HepG2 (cell line): ENCODE data around the gene CARD9. TPM values are rescaled to one million over a fixed set of nuclear protein-coding genes. Genes with fewer than 3 reads are reported as not detected.

Experiments
- ATF7-NPFF ChIP-seq: sonication (generic); formaldehyde crosslinking; IDR thresholded peaks from 2 replicates; pipeline ENCODE4 v1.8.1; 2023; ENCODE audit warnings: mild to moderate bottlenecking, low read depth, missing genetic modification reagents, moderate library complexity
- HDAC1 ChIP-seq: sonication (generic); formaldehyde crosslinking; IDR thresholded peaks from 2 replicates; pipeline ENCODE4 v1.5.1; 2020; ENCODE audit warnings: mild to moderate bottlenecking, missing genetic modification reagents
- HMGXB4 ChIP-seq, 2 experiments: sonication (generic) in 1 of 2; formaldehyde crosslinking in 1 of 2; IDR thresholded peaks; 2 replicates each; pipeline versions ENCODE4 v1.4.0 to v1.6.1; 2018 to 2020; ENCODE audit warnings: missing genetic modification reagents in 2 of 2, borderline replicate concordance in 1 of 2, low read depth in 1 of 2, mild to moderate bottlenecking in 1 of 2, missing biosample characterization in 1 of 2
- HOMEZ ChIP-seq: IDR thresholded peaks from 2 replicates; pipeline ENCODE4 v1.6.1; 2016; ENCODE audit warnings: low read depth
- IKZF5 ChIP-seq: IDR thresholded peaks from 2 replicates; pipeline ENCODE4 v1.6.1; 2018; ENCODE audit warnings: missing genetic modification reagents, mild to moderate bottlenecking, missing compliant biosample characterization
- KDM3A ChIP-seq: IDR thresholded peaks from 2 replicates; pipeline ENCODE4 v1.6.1; 2018; ENCODE audit warnings: low read depth, missing compliant biosample characterization
- KLF15 ChIP-seq: sonication (generic); formaldehyde crosslinking; IDR thresholded peaks from 2 replicates; pipeline ENCODE4 v1.8.1; 2023; ENCODE audit warnings: borderline replicate concordance, mild to moderate bottlenecking, inconsistent platforms, missing genetic modification reagents, mixed read lengths
- PRDM10 ChIP-seq: sonication (generic); formaldehyde crosslinking; IDR thresholded peaks from 2 replicates; pipeline ENCODE4 v1.4.0; 2020; ENCODE audit warnings: low read depth, missing genetic modification reagents
- SP1 ChIP-seq, 2 experiments: fragments of 450-650 bp in 1 of 2; sonication (generic) in 1 of 2; formaldehyde crosslinking in 1 of 2; IDR thresholded peaks; 2 replicates each; pipeline versions ENCODE4 v1.4.0 to v1.6.1; 2016 to 2020; ENCODE audit warnings: missing genetic modification reagents in 1 of 2
- TSC22D2 ChIP-seq: sonication (generic); formaldehyde crosslinking; IDR thresholded peaks from 2 replicates; pipeline ENCODE4 v1.5.1; 2020; ENCODE audit warnings: missing genetic modification reagents, mild to moderate bottlenecking, borderline replicate concordance
- ZBTB25 ChIP-seq: IDR thresholded peaks from 2 replicates; pipeline ENCODE4 v1.6.1; 2018; ENCODE audit warnings: missing genetic modification reagents
- ZKSCAN1 ChIP-seq: fragments of 150-350 bp; IDR thresholded peaks from 2 replicates; pipeline ENCODE4 v1.6.1; 2014; ENCODE audit warnings: low read length
- ZNF274 ChIP-seq: sonication (generic); formaldehyde crosslinking; IDR thresholded peaks from 2 replicates; pipeline ENCODE4 v1.5.1; 2020; ENCODE audit warnings: mild to moderate bottlenecking, missing genetic modification reagents
- ZUFSP ChIP-seq: sonication (generic); formaldehyde crosslinking; IDR thresholded peaks from 2 replicates; pipeline ENCODE4 v1.9.0; 2021; ENCODE audit warnings: missing genetic modification reagents, mild to moderate bottlenecking, borderline replicate concordance
- polyA plus RNA-seq, 8 experiments: library from polyadenylated mRNA; depleted of rRNA in 3 of 8; stranded (reverse) in 7 of 8; unstranded in 1 of 8; fragments of >200 nt; fragmentation: Illumina TruSeq in 4 of 8; extraction: Trizol in 4 of 8; gene quantifications; 2 replicates each; pipeline versions ENCODE4 v1.2.1 to v1.2.3, GENCODE V29; 2011 to 2016; ENCODE audit warnings: low read depth in 4 of 8, missing spikeins in 1 of 8, mixed read lengths in 1 of 8; ENCODE audit not compliant: insufficient read depth in 1 of 8
- total RNA-seq, 5 experiments: library from RNA; depleted of rRNA; stranded (reverse); fragments of >200 nt; fragmentation: Illumina TruSeq; extraction: Trizol; gene quantifications; 2 replicates each; pipeline ENCODE4 v1.2.3, GENCODE V29; 2016; ENCODE audit warnings: low read depth in 1 of 5

Gene CARD9
- total and polyA plus RNA-seq, 2 of the 13 experiments (the other 11 are each of a cell fraction or from before 2014, with no cell fraction given), result 3.3 to 7.4 TPM

GRCh38 chr9:136400038-136400834 lies 26.8 kb upstream of the CARD9 start, which contains the start of gene SNAPC4 (continued):
- TF ChIP-seq IKZF5 (CRISPR knock-in tag) (no peak), KDM3A (0 out of 2 replicates have a peak, but pooled peaks have one; percentile 62), PRDM10 (CRISPR knock-in tag) (no peak), HDAC1 (CRISPR knock-in tag) (peak; percentile 93), KLF15 (CRISPR knock-in tag) (no peak), TSC22D2 (CRISPR knock-in tag) (no peak), SP1 (IDR thresholded peaks at IDR 0.05) (no peak), SP1 (CRISPR knock-in tag; IDR thresholded peaks at IDR 0.05) (no peak; the same call in 1 of the 2 replicates), ZBTB25 (CRISPR knock-in tag) (peak; percentile 51; the same call in 1 of the 2 replicates), HMGXB4 (CRISPR knock-in tag; IDR thresholded peaks at IDR 0.05; ENCODE audit: borderline replicate concordance in 1 of 2, low read depth in 1 of 2) (peak; percentile 78 to 86; a peak in 3 of 4 replicates), HOMEZ (CRISPR knock-in tag) (no peak), ZKSCAN1 (no peak), ATF7-NPFF (CRISPR knock-in tag) (no peak), ZNF274 (no peak), ZUFSP (CRISPR knock-in tag) (no peak)
